SU-DHL-6 (cell line): Measurements from ENCODE around the gene PRKAR1B.

ENCODE experiments used
- H2AFZ ChIP-seq: fragments of 200-600 bp; sonication (generic); 2 replicates; pipeline ENCODE4 v1.6.1; 2014; ENCODE audit warnings: low read depth, mild to moderate bottlenecking, moderate library complexity, mixed read lengths, antibody characterized with exemption, low read length; ENCODE audit not compliant: severe bottlenecking
- H3F3A ChIP-seq: fragments of 200-600 bp; shearing (Covaris generic); 2 replicates; pipeline ENCODE4 v1.6.0; 2016; ENCODE audit warnings: antibody characterized with exemption, mild to moderate bottlenecking; ENCODE audit not compliant: insufficient read depth
- H3K27ac ChIP-seq: fragments of 200-600 bp; sonication (generic); 2 replicates; pipeline ENCODE4 v1.5.1; 2016; ENCODE audit warnings: low read depth, mild to moderate bottlenecking, low read length, moderate library complexity, mixed read lengths
- H3K27me3 ChIP-seq: fragments of 200-600 bp; sonication (generic), shearing (Covaris generic); 2 replicates; pipeline ENCODE4 v1.6.0; 2014; ENCODE audit warnings: mild to moderate bottlenecking, low read length
- H3K36me3 ChIP-seq: fragments of 200-600 bp; sonication (generic); 2 replicates; pipeline ENCODE4 v1.6.1; 2014; ENCODE audit warnings: mild to moderate bottlenecking, low read length, mixed read lengths
- H3K4me2 ChIP-seq: fragments of 300-600, 200-600 bp; shearing (Covaris generic), sonication (generic); 2 replicates; pipeline ENCODE4 v1.6.0; 2014; ENCODE audit warnings: low read length, low read depth, mild to moderate bottlenecking; ENCODE audit not compliant: poor library complexity, severe bottlenecking
- H3K4me3 ChIP-seq: fragments of 200-600 bp; sonication (generic); 2 replicates; pipeline ENCODE4 v1.5.1; 2014; ENCODE audit warnings: antibody characterized with exemption, low read length, mild to moderate bottlenecking, mixed read lengths; ENCODE audit not compliant: insufficient read depth, poor library complexity, severe bottlenecking
- H3K79me2 ChIP-seq: fragments of 200-600 bp; sonication (generic); 2 replicates; pipeline ENCODE4 v1.6.1; 2014; ENCODE audit warnings: mild to moderate bottlenecking, low read length, moderate library complexity; ENCODE audit not compliant: insufficient read depth
- H3K9ac ChIP-seq: fragments of 200-600 bp; sonication (generic); 2 replicates; pipeline ENCODE4 v1.7.0; 2014; ENCODE audit warnings: mild to moderate bottlenecking, low read length
- H3K9me2 ChIP-seq: fragments of 200-600 bp; sonication (generic); replicated peaks from 2 replicates; pipeline ENCODE4 v1.6.1; 2014; ENCODE audit warnings: low read length; ENCODE audit not compliant: insufficient read depth
- H3K9me3 ChIP-seq: fragments of 200-600 bp; sonication (generic); 2 replicates; pipeline ENCODE4 v1.6.1; 2014; ENCODE audit warnings: low read length, mixed read lengths; ENCODE audit not compliant: insufficient read depth
- H4K20me1 ChIP-seq: fragments of 200-600 bp; sonication (generic); 2 replicates; pipeline ENCODE4 v1.6.1; 2014; ENCODE audit warnings: low read depth, mild to moderate bottlenecking, antibody characterized with exemption, low read length, moderate library complexity, mixed read lengths
- CTCF ChIP-seq: fragments of 200-600 bp; sonication (generic); IDR thresholded peaks from one replicate; pipeline ENCODE4 v1.5.1; 2017; ENCODE audit warnings: antibody characterized with exemption, mild to moderate bottlenecking, low read length, moderate library complexity; ENCODE audit not compliant: insufficient read depth, poor library complexity, severe bottlenecking
- EZH2phosphoT487 ChIP-seq: fragments of 200-600 bp; sonication (generic), shearing (Covaris generic); conservative IDR thresholded peaks from 2 replicates; pipeline ENCODE4 v1.6.1; 2018; ENCODE audit warnings: mild to moderate bottlenecking, antibody characterized with exemption, low read length, moderate library complexity, mixed read lengths

Gene PRKAR1B

GRCh38 chr7:567305-567883 lies 159.7 kb downstream of the PRKAR1B start:
- no peak overlapping the region for H3K9ac ChIP-seq
- H4K20me1 ChIP-seq, result no peaks in the 10 kb centered on the region
- H3K4me3 ChIP-seq, result no peak overlapping the region
- H3K79me2 ChIP-seq, result no peaks in the 10 kb centered on the region
- H3F3A ChIP-seq, result no peaks in the 10 kb centered on the region
- H3K4me2 ChIP-seq, result no peak overlapping the region
- TF ChIP-seq EZH2phosphoT487 (no peak), CTCF (no peak)
- no peaks in the 10 kb centered on the region for H3K9me2 ChIP-seq
- H3K36me3 ChIP-seq, result no peaks in the 10 kb centered on the region
- H3K27me3 ChIP-seq, result no peaks in the 10 kb centered on the region
- no peak overlapping the region for H3K27ac ChIP-seq
- no peaks in the 10 kb centered on the region for H3K9me3 ChIP-seq
- no peak overlapping the region for H2AFZ ChIP-seq

- H3K27me3 ChIP-seq, result no peaks in the 10 kb centered on the region
- H3K9me2 ChIP-seq, result no peaks in the 10 kb centered on the region
- no peak overlapping the region for H2AFZ ChIP-seq
- no peaks in the 10 kb centered on the region for H3F3A ChIP-seq
- no peak overlapping the region for H3K4me3 ChIP-seq
- TF ChIP-seq EZH2phosphoT487, result no peak
- no peaks in the 10 kb centered on the region for H3K36me3 ChIP-seq
- H3K79me2 ChIP-seq, result no peaks in the 10 kb centered on the region
- H3K9me3 ChIP-seq, result no peaks in the 10 kb centered on the region
- H4K20me1 ChIP-seq, result no peaks in the 10 kb centered on the region
- H3K4me2 ChIP-seq, result no peak overlapping the region
- H3K9ac ChIP-seq, result no peak overlapping the region
- no peak overlapping the region for H3K27ac ChIP-seq
These were observed 161.0 kb downstream of the PRKAR1B start for GRCh38 chr7:566100-566499.

GRCh38 chr7:564176-564865 lies 162.8 kb downstream of the PRKAR1B start:
- Histone ChIP-seq H4K20me1 (no peaks in the 10 kb centered on the region), H3K4me3 (no peak overlapping the region), H3K27ac (no peak overlapping the region), H3K4me2 (no peak overlapping the region), H2AFZ (no peak overlapping the region), H3K9ac (no peak overlapping the region), H3K79me2 (no peaks in the 10 kb centered on the region), H3K27me3 (no peaks in the 10 kb centered on the region), H3F3A (no peaks in the 10 kb centered on the region), H3K9me2 (no peaks in the 10 kb centered on the region), H3K36me3 (no peaks in the 10 kb centered on the region), H3K9me3 (no peaks in the 10 kb centered on the region)
- TF ChIP-seq EZH2phosphoT487 (no peak), CTCF (no peak)

- H4K20me1 ChIP-seq, result no peaks in the 10 kb centered on the region
- no peaks in the 10 kb centered on the region for H3K79me2 ChIP-seq
- H3F3A ChIP-seq, result no peaks in the 10 kb centered on the region
- no peaks in the 10 kb centered on the region for H3K27me3 ChIP-seq
- no peak overlapping the region for H3K27ac ChIP-seq
- no peak overlapping the region for H3K9ac ChIP-seq
- no peak for TF ChIP-seq EZH2phosphoT487
- TF ChIP-seq CTCF, result no peak
- no peak overlapping the region for H3K4me2 ChIP-seq
- no peaks in the 10 kb centered on the region for H3K9me2 ChIP-seq
- no peak overlapping the region for H2AFZ ChIP-seq
- no peak overlapping the region for H3K4me3 ChIP-seq
- no peaks in the 10 kb centered on the region for H3K36me3 ChIP-seq
- no peaks in the 10 kb centered on the region for H3K9me3 ChIP-seq
These were observed 163.4 kb downstream of the PRKAR1B start for GRCh38 chr7:563629-564170.
